ENCODE data around the gene GLIS1.
"Not testable (repeated sequence)": the region's sequence is repeated elsewhere in the genome, so short reads cannot be mapped to it uniquely, and the experiment has no call there.

The GLIS1 gene

GRCh38 chr1:53654216-53655210 is 84.5 kb downstream of the GLIS1 start:
- DNase-seq (ENCODE audit: low read depth in 2 of 2) = no peak

GRCh38 chr1:53653631-53654030 is 85.3 kb downstream of the GLIS1 start:
- DNase-seq (ENCODE audit: low read depth in 2 of 2) = no peak

- no peak for DNase-seq (ENCODE audit: low read depth in 2 of 2)
Measured at GRCh38 chr1:53653200-53653575, 85.8 kb downstream of the GLIS1 start.

GRCh38 chr1:53652441-53653199 is 86.3 kb downstream of the GLIS1 start:
- DNase-seq (ENCODE audit: low read depth in 2 of 2) = no peak

GRCh38 chr1:53651356-53651755 is 87.6 kb downstream of the GLIS1 start:
- no peak for DNase-seq (ENCODE audit: low read depth in 2 of 2)

- DNase-seq (ENCODE audit: low read depth in 2 of 2) = no peak
Measured at GRCh38 chr1:53648516-53648915, 90.4 kb downstream of the GLIS1 start.

GRCh38 chr1:53647915-53648314 is 91.0 kb downstream of the GLIS1 start:
- DNase-seq (ENCODE audit: low read depth in 2 of 2) = not testable (repeated sequence)

- no peak for DNase-seq (ENCODE audit: low read depth in 2 of 2)
Measured at GRCh38 chr1:53646732-53647131, 92.2 kb downstream of the GLIS1 start.

- DNase-seq (ENCODE audit: low read depth in 2 of 2) = no peak
Measured at GRCh38 chr1:53645690-53646078, 93.3 kb downstream of the GLIS1 start.

- no peak for DNase-seq (ENCODE audit: low read depth in 2 of 2)
Measured at GRCh38 chr1:53644909-53645689, 93.9 kb downstream of the GLIS1 start.

- DNase-seq (ENCODE audit: low read depth in 2 of 2) = no peak
Measured at GRCh38 chr1:53644496-53644895, 94.5 kb downstream of the GLIS1 start.

- DNase-seq (ENCODE audit: low read depth in 2 of 2) = no peak
Measured at GRCh38 chr1:53643881-53644390, 95.0 kb downstream of the GLIS1 start.

- DNase-seq (ENCODE audit: low read depth in 2 of 2) = no peak
Measured at GRCh38 chr1:53643041-53643880, 95.7 kb downstream of the GLIS1 start.

- no peak for DNase-seq (ENCODE audit: low read depth in 2 of 2)
Measured at GRCh38 chr1:53642607-53643006, 96.4 kb downstream of the GLIS1 start.

- no peak for DNase-seq (ENCODE audit: low read depth in 2 of 2)
Measured at GRCh38 chr1:53642215-53642555, 96.8 kb downstream of the GLIS1 start.

GRCh38 chr1:53641481-53642214 is 97.3 kb downstream of the GLIS1 start:
- no peak for DNase-seq (ENCODE audit: low read depth in 2 of 2)

- DNase-seq (ENCODE audit: low read depth in 2 of 2) = no peak
Measured at GRCh38 chr1:53640701-53641075, 98.3 kb downstream of the GLIS1 start.

GRCh38 chr1:53639996-53640700 is 98.8 kb downstream of the GLIS1 start:
- no peak for DNase-seq (ENCODE audit: low read depth in 2 of 2)

- DNase-seq (ENCODE audit: low read depth in 2 of 2) = peak; percentile 22 to 27
Measured at GRCh38 chr1:53639251-53639763, 99.7 kb downstream of the GLIS1 start.

Measured in fibroblast of skin of left quadriceps (primary cell).